Chondrocyte (in vitro differentiated cells): ENCODE results near the gene TBC1D14. TPM values are rescaled to one million over a fixed set of nuclear protein-coding genes. Genes with fewer than 3 reads are reported as not detected.

Experiments used
- total RNA-seq: library from RNA; stranded (reverse); gene quantifications from 3 replicates; pipeline ENCODE4 v1.2.1, GENCODE V29; 2021

Gene TBC1D14
- total RNA-seq, 1 donor from 2014 or later: 25.2 TPM

Other genes starting within 250 kb of the TBC1D14 start
- 0.95 to 1.1 TPM in 2 of 3 replicates, not detected in the other for gene S100P, start 215.9 kb upstream of the TBC1D14 start, total RNA-seq
- gene MRFAP1L1, start 200.0 kb upstream of the TBC1D14 start, total RNA-seq: 44.7 to 52.9 TPM (median 46.5 TPM) in 3 replicates
- gene BLOC1S4, start 193.7 kb upstream of the TBC1D14 start, total RNA-seq: 15.5 to 16.7 TPM (median 16.2 TPM) in 3 replicates
- 24.7 to 27.4 TPM (median 26.2 TPM) in 3 replicates for gene KIAA0232, start 127.1 kb upstream of the TBC1D14 start, total RNA-seq
- gene TADA2B, start 133.5 kb downstream of the TBC1D14 start, total RNA-seq: 18.5 to 18.9 TPM (median 18.8 TPM) in 3 replicates
- gene GRPEL1, start 158.2 kb downstream of the TBC1D14 start, total RNA-seq: 21.8 to 25.8 TPM (median 24.1 TPM) in 3 replicates